NT2/D1 (cell line): Measurements from ENCODE around the gene RAB22A.

Experiments used
- SUZ12 ChIP-seq: IDR thresholded peaks from 2 replicates; pipeline ENCODE4 v1.6.1; 2011; ENCODE audit not compliant: insufficient read length, insufficient read depth; ENCODE audit errors: extremely low read depth
- YY1 ChIP-seq: IDR thresholded peaks from 2 replicates; pipeline ENCODE4 v1.6.1; 2011; ENCODE audit not compliant: insufficient read length, insufficient read depth

DNA sequence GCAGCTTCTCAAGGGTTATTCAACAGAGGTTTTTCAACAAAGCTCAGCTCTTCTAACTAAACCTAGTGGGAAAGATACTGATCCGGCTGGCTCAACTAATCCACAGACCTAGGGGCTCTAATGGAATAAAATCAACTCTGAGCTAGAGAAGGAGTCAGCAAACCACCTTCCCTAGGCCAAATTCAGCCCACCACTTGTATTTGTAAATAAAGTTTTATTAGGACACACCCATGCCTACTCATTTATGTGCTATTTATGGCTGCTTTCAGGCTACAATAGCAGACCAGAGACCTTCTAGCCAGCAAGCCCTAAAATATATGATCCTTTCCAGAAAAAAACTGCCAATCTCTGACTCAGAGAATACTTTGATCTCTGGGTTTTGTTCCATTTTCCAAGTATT lies 6.0 kb upstream of the RAB22A start:
- no peak for TF ChIP-seq YY1
- TF ChIP-seq SUZ12: no peak
